MV-4-11 (cell line): ENCODE results near the gene RPS19BP1.

ENCODE experiments used
- DNase-seq: peaks from one replicate; lab custom pipeline; 2025; lab: John Stamatoyannopoulos, UW

Gene RPS19BP1

DNA sequence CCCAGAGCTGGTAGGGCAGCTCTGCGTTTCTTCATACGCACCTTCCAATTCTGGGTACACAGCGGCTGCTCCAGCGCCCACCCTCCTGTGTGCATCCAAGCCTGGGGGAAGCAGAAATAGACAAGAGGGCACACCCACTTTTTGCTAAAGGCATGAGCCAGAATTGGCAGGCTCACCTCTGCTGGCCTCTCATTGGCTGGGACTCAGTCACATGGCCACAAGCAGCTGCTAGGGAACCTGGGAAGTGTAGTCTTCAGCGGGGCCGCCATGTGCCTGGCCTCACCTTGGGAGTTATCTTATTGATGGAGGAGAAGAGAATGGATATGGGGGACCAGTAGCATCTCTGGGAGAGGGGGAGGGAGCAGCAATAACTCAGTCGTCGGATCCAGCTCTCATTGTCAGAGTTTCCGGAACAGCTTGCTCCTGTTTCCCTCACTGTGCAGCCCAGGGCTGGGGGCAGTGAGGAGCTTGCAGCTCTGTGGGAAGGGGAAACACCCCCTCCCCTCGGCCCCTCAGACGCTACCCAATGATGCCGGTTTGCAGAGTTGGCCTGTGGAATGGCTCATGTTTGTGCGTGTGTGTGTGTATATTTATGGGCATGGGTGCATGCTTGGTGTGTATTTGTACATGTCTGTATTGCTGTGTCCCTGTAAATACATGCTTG lies 42.3 kb downstream of the RPS19BP1 start:
- DNase-seq: peak; percentile 79

DNA sequence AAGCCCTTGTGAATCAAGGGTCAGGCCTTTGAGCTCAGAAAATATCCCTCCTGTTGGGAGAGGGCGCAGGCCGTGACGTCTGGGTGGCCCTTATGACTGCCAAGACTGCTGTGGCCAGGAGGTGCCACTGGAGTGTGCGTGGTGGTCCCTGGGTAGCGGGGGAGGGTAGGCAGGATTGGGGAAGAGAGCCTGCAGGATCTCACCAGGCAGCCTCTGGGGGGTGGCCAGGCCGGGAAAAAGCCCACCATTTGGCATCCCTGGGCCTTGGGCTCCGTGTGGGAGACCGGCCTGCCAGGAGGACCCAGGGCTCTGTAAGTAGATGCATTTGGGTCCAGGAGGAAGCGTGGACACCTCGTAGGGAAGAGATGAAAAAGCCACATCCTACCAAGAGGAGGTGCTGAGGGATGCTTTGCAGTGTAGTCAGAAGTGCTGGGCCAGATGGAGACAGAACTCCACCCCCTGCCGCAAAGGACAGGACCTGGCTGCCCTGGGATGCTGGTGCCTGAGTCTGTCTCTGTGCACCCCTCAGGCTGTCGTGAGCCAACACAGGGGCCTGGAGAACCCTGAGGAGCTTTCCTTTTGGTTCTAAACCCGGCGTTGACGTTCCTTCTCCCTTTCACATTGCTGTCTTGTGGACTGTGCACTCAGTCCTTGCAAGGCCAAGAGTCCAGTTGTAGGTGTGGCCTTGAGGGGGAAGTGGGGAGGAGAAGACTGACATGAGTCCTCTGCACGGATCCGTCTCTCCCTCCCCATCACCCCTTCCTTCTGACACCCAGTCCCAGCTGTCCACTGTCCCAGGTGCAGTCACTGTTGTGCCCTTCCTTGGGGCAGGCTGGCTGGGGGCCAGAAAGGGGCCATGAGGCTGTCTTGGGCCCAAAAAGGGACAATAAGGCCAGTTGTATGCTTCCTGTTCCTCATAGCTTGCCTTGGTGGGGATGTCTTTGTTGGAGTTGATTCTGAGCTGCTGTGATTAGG lies 43.2 kb downstream of the RPS19BP1 start:
- DNase-seq: no peak

DNA sequence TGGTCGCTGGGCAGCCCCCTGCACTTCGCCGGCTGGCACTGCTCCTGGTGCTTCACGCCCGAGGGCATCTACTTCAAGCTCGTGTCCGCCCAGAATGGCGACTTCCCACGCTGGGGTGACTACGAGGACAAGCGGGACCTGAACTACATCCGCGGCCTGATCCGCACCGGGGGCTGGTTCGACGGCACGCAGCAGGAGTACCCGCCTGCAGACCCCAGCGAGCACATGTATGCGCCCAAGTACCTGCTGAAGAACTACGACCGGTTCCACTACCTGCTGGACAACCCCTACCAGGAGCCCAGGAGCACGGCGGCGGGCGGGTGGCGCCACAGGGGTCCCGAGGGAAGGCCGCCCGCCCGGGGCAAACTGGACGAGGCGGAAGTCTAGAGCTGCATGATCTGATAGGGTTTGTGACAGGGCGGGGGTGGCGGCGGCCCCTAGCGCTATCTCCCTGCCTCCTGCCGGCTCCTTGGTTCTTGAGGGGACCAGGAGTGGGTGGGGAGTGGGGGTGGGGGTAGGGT lies 43.9 kb downstream of the RPS19BP1 start:
- no peak for DNase-seq

GRCh38 chr22:39487826-39488520 lies 44.6 kb downstream of the RPS19BP1 start:
- DNase-seq: no peak

- DNase-seq: no peak
These were observed 45.4 kb downstream of the RPS19BP1 start for GRCh38 chr22:39486951-39487825.

DNA sequence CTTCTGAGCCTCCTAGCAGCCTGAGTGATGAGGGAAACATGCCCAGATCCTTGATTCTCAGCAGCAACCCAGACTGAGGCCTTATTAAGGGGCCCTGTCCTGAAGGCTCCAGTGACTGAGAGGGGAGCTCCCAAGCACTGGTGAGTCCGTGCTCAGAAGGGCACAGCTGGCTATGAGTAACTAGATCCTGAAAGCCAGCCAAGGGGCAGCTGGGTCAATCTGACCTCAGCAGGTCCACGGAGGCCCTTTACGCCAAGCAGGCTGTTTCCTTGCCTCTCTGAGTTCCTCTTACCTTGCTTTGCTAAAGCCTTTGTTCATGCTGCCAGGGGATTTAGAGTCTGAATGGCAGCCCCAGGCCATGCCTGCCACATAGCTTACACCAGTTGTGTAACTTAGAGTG lies 49.8 kb downstream of the RPS19BP1 start:
- DNase-seq: no peak

GRCh38 chr22:39481595-39481994 lies 51.0 kb downstream of the RPS19BP1 start:
- no peak for DNase-seq

- DNase-seq: no peak
These were observed 51.5 kb downstream of the RPS19BP1 start for GRCh38 chr22:39481054-39481453.

DNA sequence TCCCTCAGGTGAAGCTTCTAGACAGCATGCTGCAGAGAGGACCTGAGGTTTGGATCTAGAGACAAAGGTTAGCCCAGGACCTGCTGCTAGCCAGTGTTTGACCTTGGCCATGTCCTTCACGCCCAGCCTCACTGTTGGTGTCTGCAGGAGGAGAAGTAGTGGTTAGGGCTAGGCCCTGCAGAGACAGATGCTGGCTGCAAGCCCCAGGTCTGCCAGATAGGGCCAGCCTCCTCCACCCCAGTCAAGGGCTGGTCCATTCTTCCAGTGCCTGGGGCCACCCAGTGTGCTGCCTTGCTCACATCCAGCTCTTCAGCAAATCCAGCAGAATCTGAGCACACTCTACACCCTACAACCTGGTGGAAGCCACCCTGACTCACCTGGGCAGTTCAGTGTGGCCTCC lies 52.0 kb downstream of the RPS19BP1 start:
- DNase-seq: no peak

DNA sequence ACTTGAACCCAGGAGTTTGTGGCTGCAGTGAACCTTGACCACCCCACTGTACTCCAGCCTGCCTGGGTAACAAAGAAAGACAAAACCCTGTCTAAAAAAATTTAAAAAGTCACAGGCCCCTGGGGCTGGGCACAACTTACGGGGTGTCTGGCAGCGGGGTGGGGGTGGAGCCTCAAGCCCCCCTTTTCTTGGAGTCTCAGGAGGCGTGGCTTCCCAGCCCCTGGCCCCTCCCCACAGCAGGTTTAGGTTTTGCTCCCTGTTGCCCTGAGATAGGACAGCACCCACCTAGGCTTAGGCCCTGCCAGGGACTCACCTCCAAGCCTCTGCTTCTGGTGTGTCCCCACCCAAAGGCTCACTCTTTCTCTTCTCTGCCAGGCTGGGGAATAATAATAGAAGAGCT lies 53.3 kb downstream of the RPS19BP1 start:
- DNase-seq: no peak
